Measurements from ENCODE around the gene ADAT1.

ADAT1 gene

GRCh38 chr16:75566758-75567255, 56.3 kb downstream of the ADAT1 start:
- H3K4me3 ChIP-seq (replicated peaks; ENCODE audit: low read depth, low read length) = peak overlapping the region; percentile 92
- no peak for DNase-seq (ENCODE audit: low read depth)
- no peak for TF ChIP-seq CTCF (IDR thresholded peaks at IDR 0.05; ENCODE audit: low read length, missing control alignments)

GRCh38 chr16:75566040-75566757, 56.9 kb downstream of the ADAT1 start, which contains the start of gene GABARAPL2:
Gene GABARAPL2, plus strand, starts transcription at chr16:75566379. Its CDS starts 108 bp downstream, at chr16:75566487.
- no peak for TF ChIP-seq CTCF (IDR thresholded peaks at IDR 0.05; ENCODE audit: low read length, missing control alignments)
- H3K4me3 ChIP-seq (replicated peaks; ENCODE audit: low read depth, low read length) = peak within 1 kb of the TSS; percentile 92
- DNase-seq (ENCODE audit: low read depth) = peak; percentile 72

GRCh38 chr16:75565640-75566039, 57.4 kb downstream of the ADAT1 start:
- H3K4me3 ChIP-seq (replicated peaks; ENCODE audit: low read depth, low read length) = peak overlapping the region; percentile 92
- TF ChIP-seq CTCF (IDR thresholded peaks at IDR 0.05; ENCODE audit: low read length, missing control alignments) = no peak
- no peak for DNase-seq (ENCODE audit: low read depth)

- no peak for TF ChIP-seq CTCF (IDR thresholded peaks at IDR 0.05; ENCODE audit: low read length, missing control alignments)
- peak; percentile 64 for DNase-seq (ENCODE audit: low read depth)
- no peak overlapping the region for H3K4me3 ChIP-seq (replicated peaks; ENCODE audit: low read depth, low read length)
These were observed 63.3 kb downstream of the ADAT1 start for GRCh38 chr16:75559564-75560372.

- no peak for DNase-seq (ENCODE audit: low read depth)
- no peak for TF ChIP-seq CTCF (IDR thresholded peaks at IDR 0.05; ENCODE audit: low read length, missing control alignments)
- no peak overlapping the region for H3K4me3 ChIP-seq (replicated peaks; ENCODE audit: low read depth, low read length)
These were observed 64.2 kb downstream of the ADAT1 start for GRCh38 chr16:75558846-75559401.

- H3K4me3 ChIP-seq (replicated peaks; ENCODE audit: low read depth, low read length) = peak overlapping the region; percentile 81
- no peak for DNase-seq (ENCODE audit: low read depth)
These were observed 66.6 kb downstream of the ADAT1 start for GRCh38 chr16:75556431-75556950.

More at GRCh38 chr16:75556431-75556950, 66.6 kb downstream of the ADAT1 start:
- no peak for TF ChIP-seq CTCF (IDR thresholded peaks at IDR 0.05; ENCODE audit: low read length, missing control alignments)

Measured in fibroblast of pulmonary artery (primary cell).